WTC11 (cell line): ENCODE data around the gene HMGXB3.

Source experiments
- FOXJ3 ChIP-seq: sonication (generic); formaldehyde crosslinking; IDR thresholded peaks from 2 replicates; pipeline ENCODE4 v1.9.0; 2021; ENCODE audit warnings: missing genetic modification reagents, mild to moderate bottlenecking, borderline replicate concordance
- OVOL2 ChIP-seq: fragments of 250-450 bp; sonication (Bioruptor Pico); IDR thresholded peaks from 2 replicates; pipeline ENCODE4 v1.9.0; 2021; ENCODE audit warnings: mild to moderate bottlenecking, borderline replicate concordance
- SMAD4 ChIP-seq: sonication (generic); formaldehyde crosslinking; IDR thresholded peaks from 2 replicates; pipeline ENCODE4 v1.8.0; 2022; ENCODE audit warnings: mild to moderate bottlenecking, missing genetic modification reagents
- TCF7 ChIP-seq: sonication (generic); formaldehyde crosslinking; IDR thresholded peaks from 2 replicates; pipeline ENCODE4 v1.8.0; 2022; ENCODE audit warnings: mild to moderate bottlenecking, low read depth, missing genetic modification reagents, moderate library complexity
- TEAD4 ChIP-seq: sonication (generic); formaldehyde crosslinking; IDR thresholded peaks from 2 replicates; pipeline ENCODE4 v1.8.0; 2022; ENCODE audit warnings: mild to moderate bottlenecking, missing genetic modification reagents
- TF ChIP-seq, protein P1 (sequence below): sonication (generic); formaldehyde crosslinking; IDR thresholded peaks from 2 replicates; pipeline ENCODE4 v1.8.0; 2023; ENCODE audit warnings: mild to moderate bottlenecking, missing genetic modification reagents
- TF ChIP-seq, protein P2 (sequence below): fragments of 200-600 bp; IDR thresholded peaks from 2 replicates; pipeline ENCODE4 v1.8.0; 2022; ENCODE audit warnings: antibody characterized with exemption
- TF ChIP-seq, protein P3 (sequence below): sonication (generic); formaldehyde crosslinking; IDR thresholded peaks from 2 replicates; pipeline ENCODE4 v1.8.0; 2023; ENCODE audit warnings: missing genetic modification reagents
- TF ChIP-seq, protein P4 (sequence below): sonication (generic); formaldehyde crosslinking; IDR thresholded peaks from 2 replicates; pipeline ENCODE4 v1.8.1; 2023; ENCODE audit warnings: mild to moderate bottlenecking, missing genetic modification reagents, moderate library complexity
- TF ChIP-seq, protein P5 (sequence below): sonication (generic); formaldehyde crosslinking; IDR thresholded peaks from 2 replicates; pipeline ENCODE4 v1.8.1; 2022; ENCODE audit warnings: mild to moderate bottlenecking, missing genetic modification reagents, moderate library complexity, borderline replicate concordance
- TF ChIP-seq, protein P6 (sequence below): sonication (generic); formaldehyde crosslinking; IDR thresholded peaks from 2 replicates; pipeline ENCODE4 v1.8.0; 2022; ENCODE audit warnings: mild to moderate bottlenecking, missing genetic modification reagents

DNA sequence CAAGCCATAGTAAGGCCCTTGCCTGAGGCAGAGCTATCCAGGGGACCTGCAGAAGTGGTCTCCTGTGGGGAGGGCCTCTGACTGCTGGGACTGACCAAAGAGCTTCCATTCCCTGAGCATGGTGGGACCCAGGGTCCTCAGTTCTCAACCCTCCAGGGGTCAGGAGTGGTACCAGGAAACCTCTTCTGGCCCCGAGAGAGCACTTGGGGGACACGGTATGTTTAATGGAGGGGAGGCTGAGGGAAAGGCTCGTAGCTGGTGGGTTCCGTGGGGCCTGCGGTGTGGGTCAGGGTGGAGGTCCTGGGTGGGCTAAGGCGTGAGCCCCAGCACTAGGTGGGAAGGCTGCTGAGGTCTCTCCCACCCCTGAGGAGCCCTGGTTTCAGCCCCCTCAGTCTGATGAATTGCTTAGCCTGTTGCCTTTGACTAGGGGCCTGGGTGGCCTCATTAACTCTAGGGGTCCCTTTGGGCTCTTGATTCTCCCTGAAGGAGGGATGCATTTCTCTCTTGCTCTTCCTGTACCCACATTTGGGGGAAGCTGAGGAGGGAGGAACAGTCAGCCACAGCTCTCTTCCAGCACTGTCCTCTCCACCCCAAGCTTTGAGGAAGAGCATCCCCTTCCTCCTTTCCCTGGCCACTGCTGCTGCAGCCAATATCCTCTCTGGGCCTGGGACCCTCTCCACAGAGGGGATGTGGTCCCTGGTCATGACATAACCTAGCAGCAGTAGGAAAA lies 51.9 kb downstream of the HMGXB3 start:
- TF ChIP-seq, protein P1, sequence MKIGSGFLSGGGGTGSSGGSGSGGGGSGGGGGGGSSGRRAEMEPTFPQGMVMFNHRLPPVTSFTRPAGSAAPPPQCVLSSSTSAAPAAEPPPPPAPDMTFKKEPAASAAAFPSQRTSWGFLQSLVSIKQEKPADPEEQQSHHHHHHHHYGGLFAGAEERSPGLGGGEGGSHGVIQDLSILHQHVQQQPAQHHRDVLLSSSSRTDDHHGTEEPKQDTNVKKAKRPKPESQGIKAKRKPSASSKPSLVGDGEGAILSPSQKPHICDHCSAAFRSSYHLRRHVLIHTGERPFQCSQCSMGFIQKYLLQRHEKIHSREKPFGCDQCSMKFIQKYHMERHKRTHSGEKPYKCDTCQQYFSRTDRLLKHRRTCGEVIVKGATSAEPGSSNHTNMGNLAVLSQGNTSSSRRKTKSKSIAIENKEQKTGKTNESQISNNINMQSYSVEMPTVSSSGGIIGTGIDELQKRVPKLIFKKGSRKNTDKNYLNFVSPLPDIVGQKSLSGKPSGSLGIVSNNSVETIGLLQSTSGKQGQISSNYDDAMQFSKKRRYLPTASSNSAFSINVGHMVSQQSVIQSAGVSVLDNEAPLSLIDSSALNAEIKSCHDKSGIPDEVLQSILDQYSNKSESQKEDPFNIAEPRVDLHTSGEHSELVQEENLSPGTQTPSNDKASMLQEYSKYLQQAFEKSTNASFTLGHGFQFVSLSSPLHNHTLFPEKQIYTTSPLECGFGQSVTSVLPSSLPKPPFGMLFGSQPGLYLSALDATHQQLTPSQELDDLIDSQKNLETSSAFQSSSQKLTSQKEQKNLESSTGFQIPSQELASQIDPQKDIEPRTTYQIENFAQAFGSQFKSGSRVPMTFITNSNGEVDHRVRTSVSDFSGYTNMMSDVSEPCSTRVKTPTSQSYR (CRISPR knock-in tag), result no peak
- TF ChIP-seq TCF7 (CRISPR knock-in tag) (no peak), TEAD4 (CRISPR knock-in tag) (no peak), FOXJ3 (CRISPR knock-in tag) (no peak), OVOL2 (CRISPR knock-in tag) (no peak), SMAD4 (CRISPR knock-in tag) (no peak)
- TF ChIP-seq, protein P2, sequence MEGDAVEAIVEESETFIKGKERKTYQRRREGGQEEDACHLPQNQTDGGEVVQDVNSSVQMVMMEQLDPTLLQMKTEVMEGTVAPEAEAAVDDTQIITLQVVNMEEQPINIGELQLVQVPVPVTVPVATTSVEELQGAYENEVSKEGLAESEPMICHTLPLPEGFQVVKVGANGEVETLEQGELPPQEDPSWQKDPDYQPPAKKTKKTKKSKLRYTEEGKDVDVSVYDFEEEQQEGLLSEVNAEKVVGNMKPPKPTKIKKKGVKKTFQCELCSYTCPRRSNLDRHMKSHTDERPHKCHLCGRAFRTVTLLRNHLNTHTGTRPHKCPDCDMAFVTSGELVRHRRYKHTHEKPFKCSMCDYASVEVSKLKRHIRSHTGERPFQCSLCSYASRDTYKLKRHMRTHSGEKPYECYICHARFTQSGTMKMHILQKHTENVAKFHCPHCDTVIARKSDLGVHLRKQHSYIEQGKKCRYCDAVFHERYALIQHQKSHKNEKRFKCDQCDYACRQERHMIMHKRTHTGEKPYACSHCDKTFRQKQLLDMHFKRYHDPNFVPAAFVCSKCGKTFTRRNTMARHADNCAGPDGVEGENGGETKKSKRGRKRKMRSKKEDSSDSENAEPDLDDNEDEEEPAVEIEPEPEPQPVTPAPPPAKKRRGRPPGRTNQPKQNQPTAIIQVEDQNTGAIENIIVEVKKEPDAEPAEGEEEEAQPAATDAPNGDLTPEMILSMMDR, result no peak
- TF ChIP-seq, protein P3, sequence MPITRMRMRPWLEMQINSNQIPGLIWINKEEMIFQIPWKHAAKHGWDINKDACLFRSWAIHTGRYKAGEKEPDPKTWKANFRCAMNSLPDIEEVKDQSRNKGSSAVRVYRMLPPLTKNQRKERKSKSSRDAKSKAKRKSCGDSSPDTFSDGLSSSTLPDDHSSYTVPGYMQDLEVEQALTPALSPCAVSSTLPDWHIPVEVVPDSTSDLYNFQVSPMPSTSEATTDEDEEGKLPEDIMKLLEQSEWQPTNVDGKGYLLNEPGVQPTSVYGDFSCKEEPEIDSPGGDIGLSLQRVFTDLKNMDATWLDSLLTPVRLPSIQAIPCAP (CRISPR knock-in tag), result no peak
- TF ChIP-seq, protein P4, sequence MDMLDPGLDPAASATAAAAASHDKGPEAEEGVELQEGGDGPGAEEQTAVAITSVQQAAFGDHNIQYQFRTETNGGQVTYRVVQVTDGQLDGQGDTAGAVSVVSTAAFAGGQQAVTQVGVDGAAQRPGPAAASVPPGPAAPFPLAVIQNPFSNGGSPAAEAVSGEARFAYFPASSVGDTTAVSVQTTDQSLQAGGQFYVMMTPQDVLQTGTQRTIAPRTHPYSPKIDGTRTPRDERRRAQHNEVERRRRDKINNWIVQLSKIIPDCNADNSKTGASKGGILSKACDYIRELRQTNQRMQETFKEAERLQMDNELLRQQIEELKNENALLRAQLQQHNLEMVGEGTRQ, result no peak
- TF ChIP-seq, protein P5, sequence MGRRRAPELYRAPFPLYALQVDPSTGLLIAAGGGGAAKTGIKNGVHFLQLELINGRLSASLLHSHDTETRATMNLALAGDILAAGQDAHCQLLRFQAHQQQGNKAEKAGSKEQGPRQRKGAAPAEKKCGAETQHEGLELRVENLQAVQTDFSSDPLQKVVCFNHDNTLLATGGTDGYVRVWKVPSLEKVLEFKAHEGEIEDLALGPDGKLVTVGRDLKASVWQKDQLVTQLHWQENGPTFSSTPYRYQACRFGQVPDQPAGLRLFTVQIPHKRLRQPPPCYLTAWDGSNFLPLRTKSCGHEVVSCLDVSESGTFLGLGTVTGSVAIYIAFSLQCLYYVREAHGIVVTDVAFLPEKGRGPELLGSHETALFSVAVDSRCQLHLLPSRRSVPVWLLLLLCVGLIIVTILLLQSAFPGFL, result no peak
- TF ChIP-seq, protein P6, sequence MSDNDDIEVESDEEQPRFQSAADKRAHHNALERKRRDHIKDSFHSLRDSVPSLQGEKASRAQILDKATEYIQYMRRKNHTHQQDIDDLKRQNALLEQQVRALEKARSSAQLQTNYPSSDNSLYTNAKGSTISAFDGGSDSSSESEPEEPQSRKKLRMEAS (CRISPR knock-in tag), result no peak
